RWPE1 (cell line): ENCODE measurements around the gene USP43.

Source experiments
- CTCF ChIA-PET: fragments of 350-600 bp; sonication (Branson Sonifier 250); formaldehyde crosslinking; extraction: SDS; loops from one replicate; lab custom pipeline; 2021; lab: Yijun Ruan, JAX
- POLR2A ChIA-PET: fragments of 400-600 bp; formaldehyde crosslinking; extraction: SDS; loops from one replicate; lab custom pipeline; 2020; ENCODE audit warnings: antibody characterized with exemption; ENCODE audit not compliant: low non-redundant PET; lab: Yijun Ruan, JAX
- DNase-seq: peaks from one replicate; pipeline ENCODE4 v3.0.0; 2012; ENCODE audit warnings: low spot score
- H3K27ac ChIP-seq: fragments of 450-650 bp; 2 replicates; pipeline ENCODE4 v1.5.1; 2017
- TF ChIP-seq, protein P1 (sequence below): fragments of 450-650 bp; conservative IDR thresholded peaks from 2 replicates; pipeline ENCODE4 v1.5.1; 2017; ENCODE audit warnings: low read depth, mild to moderate bottlenecking

USP43 gene

DNA sequence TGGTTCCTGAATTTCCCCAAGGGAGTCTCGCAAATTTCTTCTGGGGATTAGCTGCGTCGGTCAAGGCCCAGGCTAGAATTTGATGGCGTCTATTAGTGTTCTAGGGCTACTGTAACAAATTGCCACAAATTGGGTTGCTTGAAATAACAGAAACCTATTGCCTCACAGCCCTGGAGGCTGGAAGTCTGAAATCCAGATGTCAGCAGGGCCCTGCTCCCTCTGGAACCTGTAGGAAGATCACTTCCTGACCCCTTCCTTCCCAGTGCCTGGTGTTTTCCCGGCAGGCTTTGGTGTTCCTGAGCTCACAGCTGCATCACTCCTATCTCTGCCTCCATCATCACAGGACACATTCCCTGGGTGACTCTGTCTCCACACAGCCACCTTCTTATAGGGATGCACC lies 121.7 kb downstream of the USP43 start:
- ChIA-PET POLR2A (no interaction called here), CTCF (no interaction called here)
- TF ChIP-seq, protein P1, sequence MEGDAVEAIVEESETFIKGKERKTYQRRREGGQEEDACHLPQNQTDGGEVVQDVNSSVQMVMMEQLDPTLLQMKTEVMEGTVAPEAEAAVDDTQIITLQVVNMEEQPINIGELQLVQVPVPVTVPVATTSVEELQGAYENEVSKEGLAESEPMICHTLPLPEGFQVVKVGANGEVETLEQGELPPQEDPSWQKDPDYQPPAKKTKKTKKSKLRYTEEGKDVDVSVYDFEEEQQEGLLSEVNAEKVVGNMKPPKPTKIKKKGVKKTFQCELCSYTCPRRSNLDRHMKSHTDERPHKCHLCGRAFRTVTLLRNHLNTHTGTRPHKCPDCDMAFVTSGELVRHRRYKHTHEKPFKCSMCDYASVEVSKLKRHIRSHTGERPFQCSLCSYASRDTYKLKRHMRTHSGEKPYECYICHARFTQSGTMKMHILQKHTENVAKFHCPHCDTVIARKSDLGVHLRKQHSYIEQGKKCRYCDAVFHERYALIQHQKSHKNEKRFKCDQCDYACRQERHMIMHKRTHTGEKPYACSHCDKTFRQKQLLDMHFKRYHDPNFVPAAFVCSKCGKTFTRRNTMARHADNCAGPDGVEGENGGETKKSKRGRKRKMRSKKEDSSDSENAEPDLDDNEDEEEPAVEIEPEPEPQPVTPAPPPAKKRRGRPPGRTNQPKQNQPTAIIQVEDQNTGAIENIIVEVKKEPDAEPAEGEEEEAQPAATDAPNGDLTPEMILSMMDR, result no peak
- DNase-seq, result no peak
- H3K27ac ChIP-seq, result no peak overlapping the region

DNA sequence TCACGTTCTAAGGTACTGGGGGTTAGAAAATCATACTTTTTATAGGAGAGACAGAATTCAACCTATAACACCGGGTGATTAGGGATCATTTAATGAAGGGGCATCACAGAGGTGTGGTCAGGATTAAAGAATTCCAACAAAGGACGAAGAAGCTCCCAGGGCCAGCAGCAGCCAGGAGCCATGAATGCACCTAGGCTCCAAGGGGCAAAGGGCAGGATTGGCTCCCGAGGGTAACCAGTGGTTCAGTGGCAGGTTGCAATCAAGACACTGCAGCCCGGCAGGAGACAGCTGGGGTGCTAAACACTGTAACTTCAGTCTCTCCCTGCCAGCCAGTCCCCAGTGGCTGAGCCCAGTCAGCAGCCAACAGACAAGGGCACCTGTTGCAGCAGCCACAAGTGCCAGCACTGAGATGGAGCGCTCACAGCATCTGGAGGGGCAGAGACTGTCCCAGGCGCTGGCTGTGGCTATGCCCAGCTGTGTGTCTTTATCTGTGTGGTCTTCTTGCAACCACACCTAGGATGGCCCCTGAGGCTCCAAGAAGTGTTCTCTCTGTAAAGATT lies 122.2 kb downstream of the USP43 start:
- POLR2A ChIA-PET, result no interaction called here
- DNase-seq, result no peak
- H3K27ac ChIP-seq, result no peak overlapping the region
- CTCF ChIA-PET, result interaction anchor here (0.5 to 1.5 kb wide), 3 partner anchors 23 to 161 kb away, joined by 3 read pairs; no protein-coding TSS in a partner anchor
- TF ChIP-seq, protein P1, result no peak

GRCh38 chr17:9768381-9768934 lies 123.1 kb downstream of the USP43 start:
- ChIA-PET POLR2A (no interaction called here), CTCF (interaction anchor here (0.6 to 1.5 kb wide), 14 partner anchors 11 to 442 kb away, joined by 3 to 5 read pairs (median 3); no protein-coding TSS in a partner anchor)
- TF ChIP-seq, protein P1, result peak; percentile 40; the same call in 1 of the 2 replicates
- peak; percentile 28 for DNase-seq
- H3K27ac ChIP-seq, result no peak overlapping the region

DNA sequence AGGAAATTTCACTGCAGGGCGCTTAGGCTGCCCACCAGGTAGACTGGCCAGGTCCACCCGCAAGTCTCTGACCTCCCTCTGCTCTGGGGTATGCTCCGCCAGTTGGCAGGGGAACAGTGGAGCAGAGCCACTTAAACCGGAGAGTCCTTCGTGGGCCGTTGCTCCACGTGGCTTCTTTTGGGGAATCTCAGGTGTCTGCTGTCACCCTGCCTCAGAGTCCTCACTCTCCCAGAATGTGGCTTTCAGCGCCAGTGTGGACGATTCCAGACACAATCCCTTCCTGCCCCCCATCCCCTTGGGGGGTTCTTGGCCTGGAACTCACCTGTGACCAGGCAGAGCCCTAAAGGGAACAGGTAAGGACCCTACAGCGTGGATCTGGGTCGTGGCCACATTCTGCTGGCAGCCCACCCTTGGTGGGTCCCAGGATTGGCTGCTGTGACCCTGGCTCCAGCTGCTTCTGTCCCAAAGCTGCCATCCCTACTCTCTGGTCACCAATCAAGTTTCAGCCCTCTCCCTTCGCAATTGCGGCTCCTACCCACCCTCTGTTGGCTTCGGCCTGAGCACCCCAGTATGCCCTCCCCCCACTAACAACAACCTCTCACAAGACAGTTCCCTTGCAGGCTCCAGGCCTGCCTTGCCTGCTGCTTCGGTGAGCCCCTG lies 123.8 kb downstream of the USP43 start:
- TF ChIP-seq, protein P1, result no peak
- POLR2A ChIA-PET, result no interaction called here
- H3K27ac ChIP-seq, result no peak overlapping the region
- CTCF ChIA-PET, result interaction anchor here (0.6 to 1.5 kb wide), 6 partner anchors 12 to 441 kb away, joined by 3 to 5 read pairs (median 3); no protein-coding TSS in a partner anchor
- DNase-seq, result no peak

DNA sequence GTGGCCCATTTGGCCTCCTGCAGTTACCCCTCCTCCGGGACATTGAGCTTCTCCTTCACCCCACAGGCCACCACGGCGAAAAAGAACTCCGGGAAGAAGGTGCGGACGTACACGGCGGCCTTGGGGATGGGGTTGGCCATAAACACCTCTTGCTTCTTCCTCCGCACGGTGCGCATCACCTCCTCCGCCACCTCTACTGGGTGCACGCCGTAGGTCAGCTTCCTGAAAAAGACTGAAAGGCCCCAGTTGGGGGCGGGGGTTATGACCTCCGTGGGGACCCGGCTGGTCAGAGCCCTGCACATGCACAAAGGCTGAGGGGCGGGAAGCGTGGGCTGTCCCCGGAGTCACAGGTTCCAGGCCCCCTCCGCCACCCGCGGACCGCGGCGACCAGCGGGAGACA lies 126.1 kb downstream of the USP43 start:
- TF ChIP-seq, protein P1, result no peak
- ChIA-PET POLR2A (no interaction called here), CTCF (no interaction called here)
- no peak overlapping the region for H3K27ac ChIP-seq
- DNase-seq, result no peak

DNA sequence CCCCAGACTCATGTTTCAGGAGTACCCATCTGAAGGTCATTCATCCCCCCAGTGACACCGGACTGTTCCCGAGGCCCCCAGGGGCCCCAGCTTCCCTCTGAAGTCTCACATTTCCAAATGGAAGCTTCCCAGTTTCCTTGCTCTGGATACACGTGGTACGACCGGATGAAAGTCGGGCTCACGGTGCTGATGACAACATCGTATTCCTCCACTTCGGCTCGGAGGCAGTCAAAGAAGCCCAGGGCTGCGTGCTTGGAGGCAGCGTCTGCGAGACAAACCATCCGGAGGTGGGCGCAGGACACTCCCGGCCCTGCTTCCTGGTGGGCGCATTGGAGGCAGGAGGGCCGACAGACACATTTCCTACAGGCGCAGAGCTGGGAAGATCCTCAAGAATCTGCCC lies 127.3 kb downstream of the USP43 start:
- TF ChIP-seq, protein P1, result no peak
- CTCF ChIA-PET, result interaction anchor here (0.6 to 1.4 kb wide), 2 partner anchors 8 to 20 kb away, joined by 3 to 5 read pairs; no protein-coding TSS in a partner anchor
- DNase-seq, result no peak
- no peak overlapping the region for H3K27ac ChIP-seq
- POLR2A ChIA-PET, result no interaction called here
